Measurements from ENCODE around the gene LHFPL6. TPM values are rescaled to one million over a fixed set of nuclear protein-coding genes. Genes with fewer than 3 reads are reported as not detected.

The LHFPL6 gene
- total and polyA plus RNA-seq, 9 of the 15 experiments (the other 6 are each of a cell fraction or from before 2014, with no cell fraction given): 0.18 TPM; not detected in 8

DNA sequence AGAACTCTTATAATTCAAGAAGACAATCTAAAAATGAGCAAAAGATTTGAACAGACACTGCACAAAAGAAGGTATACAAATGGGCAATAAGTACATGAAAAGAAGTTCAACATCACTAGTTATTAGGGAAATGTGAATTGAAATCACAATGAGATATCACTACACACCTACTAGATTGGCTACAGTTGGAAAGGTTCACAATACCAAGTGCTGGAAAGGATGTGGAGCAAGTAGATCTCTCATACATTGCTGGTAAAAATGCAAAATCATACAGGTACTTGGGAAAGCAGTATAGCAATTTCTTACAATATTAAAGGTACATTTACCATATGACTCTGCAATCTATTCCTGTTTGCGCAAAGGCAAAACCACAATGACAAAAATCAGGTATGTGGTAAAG, 145.7 kb downstream of the LHFPL6 start:
- Histone ChIP-seq H3K4me1 (replicated peaks in 1 of 2; ENCODE audit: control insufficient read depth in 2 of 2, insufficient read depth in 2 of 2, low read length in 2 of 2) (no peaks in the 10 kb centered on the region), H3K9ac (ENCODE audit: insufficient read depth in 1 of 2, low read depth in 2 of 2, low read length in 2 of 2) (no peak overlapping the region), H3K9me1 (ENCODE audit: control insufficient read depth, insufficient read depth, low read length) (no peaks in the 10 kb centered on the region), H3K36me3 (ENCODE audit: control insufficient read depth, insufficient read depth, low read length) (no peaks in the 10 kb centered on the region), H3K4me3 (no peak overlapping the region), H3K79me2 (ENCODE audit: control insufficient read depth, insufficient read depth, low read length) (no peaks in the 10 kb centered on the region), H3K27ac (ENCODE audit: extremely low read depth, low read depth, low read length) (no peak overlapping the region), H3K9me3 (replicated peaks; ENCODE audit: control insufficient read depth, insufficient read depth, low read depth, low read length) (no peaks in the 10 kb centered on the region), H2AFZ (ENCODE audit: low read depth, low read length) (no peak overlapping the region), H4K20me1 (replicated peaks; ENCODE audit: control insufficient read depth, insufficient read depth, low read length) (no peaks in the 10 kb centered on the region), H3K27me3 (ENCODE audit: control insufficient read depth in 2 of 2, insufficient read depth in 2 of 2, low read length in 2 of 2) (no peaks in the 10 kb centered on the region), H3K4me2 (ENCODE audit: insufficient read depth, low read length) (no peak overlapping the region)
- WGBS (ENCODE audit: insufficient coverage, low coverage, missing lambda C conversion rate): 0% methylated on average over 1 of the region's 1 CpG
- no peak for TF ChIP-seq HNRNPH1 (optimal IDR thresholded peaks at IDR 0.05; ENCODE audit: low read depth, low read length)
- TF ChIP-seq, protein P1, sequence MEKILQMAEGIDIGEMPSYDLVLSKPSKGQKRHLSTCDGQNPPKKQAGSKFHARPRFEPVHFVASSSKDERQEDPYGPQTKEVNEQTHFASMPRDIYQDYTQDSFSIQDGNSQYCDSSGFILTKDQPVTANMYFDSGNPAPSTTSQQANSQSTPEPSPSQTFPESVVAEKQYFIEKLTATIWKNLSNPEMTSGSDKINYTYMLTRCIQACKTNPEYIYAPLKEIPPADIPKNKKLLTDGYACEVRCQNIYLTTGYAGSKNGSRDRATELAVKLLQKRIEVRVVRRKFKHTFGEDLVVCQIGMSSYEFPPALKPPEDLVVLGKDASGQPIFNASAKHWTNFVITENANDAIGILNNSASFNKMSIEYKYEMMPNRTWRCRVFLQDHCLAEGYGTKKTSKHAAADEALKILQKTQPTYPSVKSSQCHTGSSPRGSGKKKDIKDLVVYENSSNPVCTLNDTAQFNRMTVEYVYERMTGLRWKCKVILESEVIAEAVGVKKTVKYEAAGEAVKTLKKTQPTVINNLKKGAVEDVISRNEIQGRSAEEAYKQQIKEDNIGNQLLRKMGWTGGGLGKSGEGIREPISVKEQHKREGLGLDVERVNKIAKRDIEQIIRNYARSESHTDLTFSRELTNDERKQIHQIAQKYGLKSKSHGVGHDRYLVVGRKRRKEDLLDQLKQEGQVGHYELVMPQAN (IDR thresholded peaks at IDR 0.05; ENCODE audit: borderline replicate concordance): no peak
- TF ChIP-seq ZNF830 (CRISPR knock-in tag; IDR thresholded peaks at IDR 0.05): no peak
- no peak for TF ChIP-seq FOXK1 (CRISPR knock-in tag; IDR thresholded peaks at IDR 0.05; ENCODE audit: borderline replicate concordance)
- no peak for TF ChIP-seq ARNT (IDR thresholded peaks at IDR 0.05)
- TF ChIP-seq ETV6 (IDR thresholded peaks at IDR 0.05; ENCODE audit: borderline replicate concordance in 1 of 2, low read depth in 2 of 2, low read length in 1 of 2): no peak
- TF ChIP-seq ETV6 (CRISPR knock-in tag; IDR thresholded peaks at IDR 0.05; ENCODE audit: borderline replicate concordance): no peak
- TF ChIP-seq TAF9B (IDR thresholded peaks at IDR 0.05; ENCODE audit: partially characterized antibody): no peak
- no peak for TF ChIP-seq SMARCA4 (IDR thresholded peaks at IDR 0.05)
- TF ChIP-seq HMG20A (CRISPR knock-in tag; conservative IDR thresholded peaks at IDR 0.05): no peak
- TF ChIP-seq NR4A1 (CRISPR knock-in tag; IDR thresholded peaks at IDR 0.05): no peak
- TF ChIP-seq NR4A1 (tag; IDR thresholded peaks at IDR 0.05): no peak
- no peak for TF ChIP-seq ZNF589 (CRISPR knock-in tag; IDR thresholded peaks at IDR 0.05; ENCODE audit: low read depth)
- TF ChIP-seq NR2C2 (CRISPR knock-in tag; IDR thresholded peaks at IDR 0.05): no peak
- TF ChIP-seq NR2C2 (tag; IDR thresholded peaks at IDR 0.05): no peak
- no peak for TF ChIP-seq HMGN3 (IDR thresholded peaks at IDR 0.05; ENCODE audit: borderline replicate concordance, extremely low read depth, insufficient read length, low read depth, low read length)
- TF ChIP-seq ZNF644 (tag; IDR thresholded peaks at IDR 0.05; ENCODE audit: low read depth): no peak
- TF ChIP-seq, protein P2, sequence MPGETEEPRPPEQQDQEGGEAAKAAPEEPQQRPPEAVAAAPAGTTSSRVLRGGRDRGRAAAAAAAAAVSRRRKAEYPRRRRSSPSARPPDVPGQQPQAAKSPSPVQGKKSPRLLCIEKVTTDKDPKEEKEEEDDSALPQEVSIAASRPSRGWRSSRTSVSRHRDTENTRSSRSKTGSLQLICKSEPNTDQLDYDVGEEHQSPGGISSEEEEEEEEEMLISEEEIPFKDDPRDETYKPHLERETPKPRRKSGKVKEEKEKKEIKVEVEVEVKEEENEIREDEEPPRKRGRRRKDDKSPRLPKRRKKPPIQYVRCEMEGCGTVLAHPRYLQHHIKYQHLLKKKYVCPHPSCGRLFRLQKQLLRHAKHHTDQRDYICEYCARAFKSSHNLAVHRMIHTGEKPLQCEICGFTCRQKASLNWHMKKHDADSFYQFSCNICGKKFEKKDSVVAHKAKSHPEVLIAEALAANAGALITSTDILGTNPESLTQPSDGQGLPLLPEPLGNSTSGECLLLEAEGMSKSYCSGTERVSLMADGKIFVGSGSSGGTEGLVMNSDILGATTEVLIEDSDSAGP (CRISPR knock-in tag; IDR thresholded peaks at IDR 0.05): no peak
- TF ChIP-seq, protein P3, sequence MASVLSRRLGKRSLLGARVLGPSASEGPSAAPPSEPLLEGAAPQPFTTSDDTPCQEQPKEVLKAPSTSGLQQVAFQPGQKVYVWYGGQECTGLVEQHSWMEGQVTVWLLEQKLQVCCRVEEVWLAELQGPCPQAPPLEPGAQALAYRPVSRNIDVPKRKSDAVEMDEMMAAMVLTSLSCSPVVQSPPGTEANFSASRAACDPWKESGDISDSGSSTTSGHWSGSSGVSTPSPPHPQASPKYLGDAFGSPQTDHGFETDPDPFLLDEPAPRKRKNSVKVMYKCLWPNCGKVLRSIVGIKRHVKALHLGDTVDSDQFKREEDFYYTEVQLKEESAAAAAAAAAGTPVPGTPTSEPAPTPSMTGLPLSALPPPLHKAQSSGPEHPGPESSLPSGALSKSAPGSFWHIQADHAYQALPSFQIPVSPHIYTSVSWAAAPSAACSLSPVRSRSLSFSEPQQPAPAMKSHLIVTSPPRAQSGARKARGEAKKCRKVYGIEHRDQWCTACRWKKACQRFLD (CRISPR knock-in tag; IDR thresholded peaks at IDR 0.05): no peak
- no peak for TF ChIP-seq HEY1 (CRISPR knock-in tag; IDR thresholded peaks at IDR 0.05; ENCODE audit: borderline replicate concordance)
- BruUV-seq (replicated peaks): no TSS peak
- in situ Hi-C loops (cut with MboI): no loop called here
- DNase-seq (ENCODE audit: extremely low read depth in 1 of 4, low spot score in 3 of 4): no peak
- intact Hi-C loops (cut with micrococcal nuclease): no loop called here
- POLR2A ChIA-PET: no interaction called here
- no peak for ATAC-seq
- no peak for FAIRE-seq
- CTCF ChIA-PET (ENCODE audit: low intra/inter-chr PET ratio): no interaction called here
